ENCODE results near the gene TUBB2A.

- TF ChIP-seq YY1 (IDR thresholded peaks at IDR 0.05; ENCODE audit: insufficient read depth, insufficient read length) (no peak), ZNF274 (IDR thresholded peaks at IDR 0.05; ENCODE audit: low read depth, low read length) (no peak), SUZ12 (IDR thresholded peaks at IDR 0.05; ENCODE audit: extremely low read depth, insufficient read depth, insufficient read length) (no peak)
These were observed 38.6 kb upstream of the TUBB2A start for GRCh38 chr6:3195695-3196497.

Measured in NT2/D1 (cell line).